ENCODE results near the gene OR7C1.
"Not testable (repeated sequence)": the region's sequence is repeated elsewhere in the genome, so short reads cannot be mapped to it uniquely, and the experiment has no call there.

OR7C1 gene

DNA sequence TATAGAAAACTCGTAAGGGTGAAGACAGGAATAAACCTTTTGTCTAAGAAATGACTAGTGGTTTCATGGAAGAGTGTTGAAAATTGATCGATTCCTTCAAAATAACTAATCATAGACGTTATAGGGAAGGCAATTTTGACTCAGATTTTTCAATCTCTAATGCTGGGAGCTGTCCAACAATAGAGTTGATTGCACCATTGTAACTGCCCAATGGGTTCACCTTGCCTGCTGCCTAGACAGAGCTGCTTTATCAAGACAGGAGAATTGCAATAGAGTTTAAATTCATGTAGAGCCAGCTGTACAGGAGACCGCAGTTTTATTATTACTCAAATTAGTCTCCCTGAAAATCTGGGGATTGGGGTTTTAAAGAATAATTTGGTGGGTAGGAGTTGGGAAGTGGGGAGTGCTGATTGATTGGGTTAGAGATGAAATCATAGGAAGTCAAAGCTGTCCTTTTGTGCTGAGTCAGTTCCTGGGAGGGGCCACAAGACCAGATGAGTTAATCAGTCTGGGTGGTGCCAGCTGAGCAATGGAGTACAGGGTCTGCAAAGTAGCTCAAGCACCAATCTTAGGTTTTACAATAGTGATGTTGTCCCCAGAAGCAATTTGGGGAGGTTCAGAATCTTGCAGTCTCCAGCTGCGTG lies 39.8 kb downstream of the OR7C1 start:
- TF ChIP-seq, protein P1, sequence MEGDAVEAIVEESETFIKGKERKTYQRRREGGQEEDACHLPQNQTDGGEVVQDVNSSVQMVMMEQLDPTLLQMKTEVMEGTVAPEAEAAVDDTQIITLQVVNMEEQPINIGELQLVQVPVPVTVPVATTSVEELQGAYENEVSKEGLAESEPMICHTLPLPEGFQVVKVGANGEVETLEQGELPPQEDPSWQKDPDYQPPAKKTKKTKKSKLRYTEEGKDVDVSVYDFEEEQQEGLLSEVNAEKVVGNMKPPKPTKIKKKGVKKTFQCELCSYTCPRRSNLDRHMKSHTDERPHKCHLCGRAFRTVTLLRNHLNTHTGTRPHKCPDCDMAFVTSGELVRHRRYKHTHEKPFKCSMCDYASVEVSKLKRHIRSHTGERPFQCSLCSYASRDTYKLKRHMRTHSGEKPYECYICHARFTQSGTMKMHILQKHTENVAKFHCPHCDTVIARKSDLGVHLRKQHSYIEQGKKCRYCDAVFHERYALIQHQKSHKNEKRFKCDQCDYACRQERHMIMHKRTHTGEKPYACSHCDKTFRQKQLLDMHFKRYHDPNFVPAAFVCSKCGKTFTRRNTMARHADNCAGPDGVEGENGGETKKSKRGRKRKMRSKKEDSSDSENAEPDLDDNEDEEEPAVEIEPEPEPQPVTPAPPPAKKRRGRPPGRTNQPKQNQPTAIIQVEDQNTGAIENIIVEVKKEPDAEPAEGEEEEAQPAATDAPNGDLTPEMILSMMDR (IDR thresholded peaks at IDR 0.05; ENCODE audit: low read depth, low read length), result no peak
- no peak for DNase-seq
- H3K4me3 ChIP-seq (ENCODE audit: low read depth, low read length), result no peak overlapping the region
- no peaks in the 10 kb centered on the region for H3K36me3 ChIP-seq
- H3K9me3 ChIP-seq, result no peaks in the 10 kb centered on the region; the same call in 1 of the 2 replicates
- H3K4me1 ChIP-seq, result no peaks in the 10 kb centered on the region
- 0 out of 2 replicates have a peak, but pooled peaks cover 4% of the 10 kb centered on the region for H3K27me3 ChIP-seq

DNA sequence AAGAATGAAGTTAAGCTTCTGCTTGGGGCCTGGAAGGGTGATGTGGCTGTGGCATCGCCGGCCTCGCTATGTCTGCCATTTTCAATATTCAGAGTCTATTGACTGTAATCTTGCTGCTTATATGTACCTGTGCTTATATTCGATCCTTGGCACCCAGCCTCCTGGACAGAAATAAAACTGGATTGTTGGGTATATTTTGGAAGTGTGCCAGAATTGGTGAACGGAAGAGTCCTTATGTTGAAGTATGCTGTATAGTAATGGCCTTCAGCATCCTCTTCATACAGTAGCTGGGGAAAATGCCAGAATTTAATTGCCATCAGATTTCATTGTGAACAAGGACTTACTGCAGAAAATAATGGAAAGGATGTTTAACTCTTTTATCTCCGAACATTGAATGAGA lies 42.7 kb downstream of the OR7C1 start:
- H3K9me3 ChIP-seq, result not testable (repeated sequence)

DNA sequence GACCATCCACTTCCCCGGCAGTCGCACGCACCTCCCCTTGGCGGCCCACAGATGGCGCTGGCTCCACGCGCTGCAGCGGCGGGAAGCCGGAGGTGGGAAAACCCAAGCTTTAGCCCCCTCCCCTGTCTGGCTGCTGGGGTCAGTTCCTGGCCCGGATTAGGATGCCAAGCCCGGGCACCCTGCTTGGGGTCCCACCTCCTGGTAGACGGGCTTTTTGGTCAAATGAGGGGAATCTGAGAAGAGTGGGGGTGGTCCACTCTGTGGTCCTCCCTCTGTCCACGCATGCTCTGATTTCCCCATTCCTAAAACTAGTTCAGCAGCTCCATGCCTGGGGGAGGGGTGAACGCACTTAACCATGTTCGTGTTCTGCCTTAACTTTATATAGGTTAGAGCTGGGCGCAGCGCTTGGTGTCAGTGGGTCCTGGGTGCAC lies 48.5 kb downstream of the OR7C1 start:
- Histone ChIP-seq H3K4me3 (ENCODE audit: low read depth, low read length) (no peak overlapping the region), H3K4me1 (no peaks in the 10 kb centered on the region), H3K36me3 (no peaks in the 10 kb centered on the region), H3K9me3 (no peaks in the 10 kb centered on the region), H3K27me3 (no peaks in the 10 kb centered on the region)
- peak; percentile 20 for DNase-seq
- TF ChIP-seq, protein P1 (IDR thresholded peaks at IDR 0.05; ENCODE audit: low read depth, low read length), result peak; percentile 56

More for the DNA sequence above, 42.7 kb downstream of the OR7C1 start:
- H3K4me1 ChIP-seq; H3K27me3 ChIP-seq; H3K36me3 ChIP-seq; H3K4me3 ChIP-seq (ENCODE audit: low read depth, low read length); DNase-seq: not testable (repeated sequence)

DNA sequence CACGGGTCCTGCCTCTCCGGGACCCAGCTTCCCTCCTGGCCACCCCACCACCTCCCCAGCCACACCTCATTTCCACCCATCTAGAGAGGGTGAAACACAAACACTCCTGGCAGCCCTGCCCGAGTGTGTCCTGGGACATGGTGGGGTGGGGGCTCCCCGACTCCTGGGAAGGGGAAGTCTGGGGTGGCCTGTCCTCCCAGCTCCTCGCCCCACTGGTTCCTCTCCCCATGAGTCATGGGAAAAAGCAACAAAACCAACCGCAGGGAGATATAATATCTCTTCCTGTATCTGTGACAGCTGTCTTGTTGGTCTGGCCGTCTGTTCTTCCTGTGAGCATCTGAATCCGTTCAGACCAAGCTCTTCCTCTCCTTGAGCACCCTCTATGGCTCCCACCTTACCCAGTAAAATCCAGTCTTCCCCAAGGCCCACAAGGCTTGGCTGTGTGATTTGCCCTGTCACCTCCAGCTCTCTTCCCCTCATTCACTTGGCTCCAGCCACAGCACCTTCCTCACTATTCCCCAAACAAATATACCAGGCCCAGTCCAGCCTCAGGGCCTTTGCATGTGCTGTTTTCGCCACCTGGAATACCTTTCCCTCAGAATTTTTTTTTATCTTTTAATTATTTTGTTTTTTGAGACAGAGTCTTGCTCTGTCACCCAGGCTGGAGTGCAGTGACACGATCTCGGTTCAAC lies 49.7 kb downstream of the OR7C1 start:
- H3K36me3 ChIP-seq; H3K9me3 ChIP-seq; H3K27me3 ChIP-seq; H3K4me3 ChIP-seq (ENCODE audit: low read depth, low read length); DNase-seq; H3K4me1 ChIP-seq: not testable (repeated sequence)

DNA sequence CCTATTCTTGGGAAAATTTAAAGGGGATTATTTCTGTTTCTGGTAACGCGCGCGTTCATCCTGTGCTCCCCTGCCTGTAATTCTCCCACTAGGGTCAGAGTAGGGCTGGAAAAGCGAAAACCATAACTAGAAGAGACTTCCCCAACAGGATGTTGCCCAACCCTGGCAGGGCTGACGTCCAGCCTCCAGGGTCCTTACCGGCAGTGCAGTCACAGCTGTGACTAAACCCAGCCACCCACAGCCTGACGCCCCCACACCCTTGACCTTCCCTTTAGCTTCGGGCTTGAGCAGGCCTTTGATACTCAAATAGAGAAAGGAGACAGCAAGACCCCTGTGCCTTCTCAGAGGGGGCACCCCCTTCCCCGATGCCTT lies 50.3 kb downstream of the OR7C1 start:
- not testable (repeated sequence) for DNase-seq; H3K27me3 ChIP-seq; H3K4me3 ChIP-seq (ENCODE audit: low read depth, low read length); H3K4me1 ChIP-seq; H3K9me3 ChIP-seq; H3K36me3 ChIP-seq

DNA sequence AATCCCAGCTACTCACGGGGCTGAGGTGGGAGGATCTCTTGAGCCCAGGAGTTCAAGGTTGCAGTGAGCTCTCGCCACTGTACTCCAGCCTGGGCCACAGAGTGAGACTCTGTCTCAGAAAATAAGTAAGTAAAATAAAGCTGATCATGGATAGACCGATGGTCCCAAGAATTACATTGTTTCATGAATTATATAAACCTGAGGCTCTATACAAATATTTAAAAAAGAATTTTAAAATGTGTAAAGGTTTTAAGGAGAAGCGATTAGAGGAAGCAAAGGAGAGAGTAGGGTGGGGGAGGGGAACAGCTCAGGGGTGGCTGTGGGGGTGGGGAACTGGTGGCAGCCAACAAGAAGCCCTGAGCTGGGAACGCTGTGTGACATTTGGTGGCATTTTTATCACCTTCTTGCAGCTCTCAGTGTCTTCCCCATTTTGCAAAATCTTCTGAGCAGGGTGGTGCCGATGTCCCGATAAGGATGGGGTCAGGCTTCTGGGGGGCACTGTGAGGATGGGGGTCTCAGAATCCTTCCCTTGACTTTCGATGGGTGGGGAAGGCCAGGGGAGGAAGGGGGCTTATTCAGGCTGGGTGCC lies 51.5 kb downstream of the OR7C1 start:
- H3K36me3 ChIP-seq; H3K4me1 ChIP-seq; H3K27me3 ChIP-seq; DNase-seq; H3K4me3 ChIP-seq (ENCODE audit: low read depth, low read length); H3K9me3 ChIP-seq: not testable (repeated sequence)

DNA sequence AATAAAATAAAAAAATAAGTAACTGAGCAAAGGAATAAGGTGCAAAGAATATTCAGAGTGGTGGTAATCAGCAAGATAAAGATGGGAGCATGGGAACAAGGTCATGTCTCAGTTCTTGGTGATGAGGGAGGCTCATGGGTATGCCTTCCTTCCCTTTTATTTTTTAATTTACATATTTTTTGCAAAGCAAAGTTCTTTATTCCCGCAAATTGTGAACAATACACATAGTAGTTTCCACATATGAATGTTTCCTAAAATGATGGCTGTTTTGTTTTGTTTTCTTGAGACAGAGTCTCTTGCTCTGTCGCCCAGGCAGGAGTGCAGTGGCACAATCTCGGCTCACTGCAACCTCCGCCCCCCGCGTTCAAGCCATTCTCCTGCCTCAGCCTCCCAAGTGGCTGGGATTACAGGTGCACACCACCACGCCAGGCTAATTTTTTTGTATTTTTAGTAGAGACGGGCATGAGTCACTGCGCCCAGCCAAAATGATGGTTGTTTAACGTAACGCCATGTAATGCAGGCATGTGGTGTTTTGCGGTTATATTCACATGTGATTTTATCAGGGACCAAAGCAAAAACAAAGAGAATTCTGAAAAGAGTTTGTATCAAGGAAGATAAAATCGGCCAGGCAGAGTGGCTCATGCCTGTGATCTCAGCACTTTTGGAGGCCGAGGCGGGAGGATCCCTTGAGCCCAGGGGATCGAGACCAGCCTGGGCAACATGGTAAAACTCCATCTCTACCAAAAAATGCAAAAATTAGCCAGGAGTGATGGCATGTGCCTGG lies 52.2 kb downstream of the OR7C1 start:
- DNase-seq, result no peak
- no peak overlapping the region for H3K4me3 ChIP-seq (ENCODE audit: low read depth, low read length)
- no peaks in the 10 kb centered on the region for H3K4me1 ChIP-seq
- no peaks in the 10 kb centered on the region for H3K27me3 ChIP-seq
- H3K36me3 ChIP-seq, result no peaks in the 10 kb centered on the region
- H3K9me3 ChIP-seq, result no peaks in the 10 kb centered on the region
- TF ChIP-seq, protein P1 (IDR thresholded peaks at IDR 0.05; ENCODE audit: low read depth, low read length), result no peak

DNA sequence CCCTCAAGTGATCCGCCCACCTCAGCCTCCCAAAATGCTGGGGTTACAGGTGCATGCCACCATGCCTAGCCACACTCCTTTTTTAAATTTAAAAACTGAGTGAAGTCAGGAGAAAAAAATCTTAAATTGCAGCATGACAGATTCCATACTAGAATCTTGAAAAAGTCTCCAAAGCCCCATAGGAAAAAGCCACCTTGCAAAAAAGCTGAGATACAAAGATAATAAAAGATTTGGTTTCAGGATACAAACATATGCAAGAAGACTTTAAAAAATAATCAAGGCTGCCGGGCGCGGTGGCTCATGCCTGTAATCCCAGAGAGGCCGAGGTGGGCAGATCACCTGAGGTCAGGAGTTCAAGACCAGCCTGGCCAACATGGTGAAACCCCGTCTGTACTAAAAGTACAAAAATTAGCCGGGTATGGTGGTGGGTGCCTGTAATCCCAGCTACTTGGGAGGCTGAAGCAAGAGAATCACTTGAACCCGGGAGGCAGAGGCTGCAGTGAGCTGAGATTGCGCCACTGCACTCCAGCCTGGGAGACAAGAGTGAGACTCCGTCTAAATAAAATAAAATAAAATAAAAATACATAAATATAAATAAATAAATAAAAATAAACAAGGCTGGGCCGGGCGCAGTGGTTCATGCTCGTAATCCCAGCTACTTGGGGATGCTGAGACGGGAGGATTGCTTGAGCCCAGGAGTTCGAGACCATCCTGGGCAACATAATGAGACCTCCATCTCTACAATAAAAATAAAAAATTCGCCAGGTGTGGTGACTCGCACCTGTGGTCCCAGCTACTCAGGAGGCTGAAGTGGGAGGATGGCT lies 53.1 kb downstream of the OR7C1 start:
- not testable (repeated sequence) for H3K36me3 ChIP-seq; H3K9me3 ChIP-seq; DNase-seq; H3K4me1 ChIP-seq; H3K4me3 ChIP-seq (ENCODE audit: low read depth, low read length); H3K27me3 ChIP-seq

DNA sequence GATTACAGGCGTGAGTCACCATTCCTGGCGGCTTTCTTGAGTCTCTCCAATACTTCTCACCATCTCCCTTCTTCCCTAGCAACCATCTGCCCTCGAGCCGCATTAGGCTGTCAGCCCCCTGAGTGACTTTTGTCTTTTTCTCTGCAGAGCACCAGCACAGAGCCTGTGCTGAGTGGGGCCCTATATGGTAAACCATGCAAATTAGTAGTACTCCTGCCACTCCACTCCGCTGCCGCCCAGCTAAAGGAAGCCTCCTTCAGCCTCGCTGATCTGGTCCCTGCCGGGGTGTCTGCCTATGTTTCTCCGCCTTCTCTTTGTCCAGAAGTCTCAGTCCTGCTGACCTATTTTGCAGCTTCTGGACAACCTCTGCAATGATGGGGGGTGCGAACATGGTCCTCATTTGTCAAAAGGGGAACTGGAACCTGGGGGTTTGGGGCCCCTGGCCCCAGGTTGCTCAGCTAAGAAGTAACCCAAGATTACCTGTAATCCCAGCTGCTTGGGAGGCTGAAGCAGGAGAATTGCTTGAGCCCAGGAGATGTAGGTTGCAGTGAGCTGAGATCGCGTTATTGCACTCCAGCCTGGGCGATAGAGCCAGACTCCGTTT lies 54.3 kb downstream of the OR7C1 start:
- H3K4me3 ChIP-seq (ENCODE audit: low read depth, low read length); H3K4me1 ChIP-seq; H3K36me3 ChIP-seq; H3K27me3 ChIP-seq; H3K9me3 ChIP-seq; DNase-seq: not testable (repeated sequence)

All from BE2C (cell line).